NCI-H510A (cell line): ENCODE measurements around the gene MSH4.
"Not testable (repeated sequence)": the region's sequence is repeated elsewhere in the genome, so short reads cannot be mapped to it uniquely, and the experiment has no call there.

Experiments used
- DNase-seq: peaks from one replicate; lab custom pipeline; 2025; lab: John Stamatoyannopoulos, UW

Gene MSH4

GRCh38 chr1:75797273-75797588 lies 549 bp downstream of the MSH4 start:
- DNase-seq, result no peak

GRCh38 chr1:75797606-75798216 lies 1.0 kb downstream of the MSH4 start:
- DNase-seq, result no peak

- not testable (repeated sequence) for DNase-seq
Observed at GRCh38 chr1:75801480-75801879, 4.8 kb downstream of the MSH4 start.

GRCh38 chr1:75808921-75809320 lies 12.2 kb downstream of the MSH4 start:
- no peak for DNase-seq

GRCh38 chr1:75810113-75810512 lies 13.4 kb downstream of the MSH4 start:
- DNase-seq, result not testable (repeated sequence)

- no peak for DNase-seq
Observed at GRCh38 chr1:75811211-75811981, 14.7 kb downstream of the MSH4 start.

GRCh38 chr1:75812065-75812464 lies 15.4 kb downstream of the MSH4 start:
- no peak for DNase-seq

- DNase-seq, result not testable (repeated sequence)
Observed at GRCh38 chr1:75823596-75823995, 26.9 kb downstream of the MSH4 start.

- no peak for DNase-seq
Observed at GRCh38 chr1:75836528-75837100, 39.9 kb downstream of the MSH4 start.

- DNase-seq, result no peak
Observed at GRCh38 chr1:75838079-75838478, 41.4 kb downstream of the MSH4 start.

GRCh38 chr1:75841421-75841820 lies 44.7 kb downstream of the MSH4 start:
- no peak for DNase-seq

GRCh38 chr1:75845576-75845975 lies 48.9 kb downstream of the MSH4 start:
- no peak for DNase-seq

GRCh38 chr1:75855010-75855409 lies 58.3 kb downstream of the MSH4 start:
- no peak for DNase-seq

GRCh38 chr1:75855734-75856133 lies 59.1 kb downstream of the MSH4 start:
- DNase-seq, result no peak

GRCh38 chr1:75861831-75862230 lies 65.1 kb downstream of the MSH4 start:
- no peak for DNase-seq

- DNase-seq, result no peak
Observed at GRCh38 chr1:75870951-75871350, 74.3 kb downstream of the MSH4 start.

- DNase-seq, result no peak
Observed at GRCh38 chr1:75879985-75880384, 83.3 kb downstream of the MSH4 start.

GRCh38 chr1:75884437-75884836 lies 87.8 kb downstream of the MSH4 start:
- no peak for DNase-seq

- DNase-seq, result no peak
Observed at GRCh38 chr1:75901371-75901770, 104.7 kb downstream of the MSH4 start.

- no peak for DNase-seq
Observed at GRCh38 chr1:75908717-75909152, 112.1 kb downstream of the MSH4 start.

- DNase-seq, result no peak
Observed at GRCh38 chr1:75916834-75917233, 120.2 kb downstream of the MSH4 start.

- DNase-seq, result no peak
Observed at GRCh38 chr1:75922698-75923097, 126.0 kb downstream of the MSH4 start.

- no peak for DNase-seq
Observed at GRCh38 chr1:75932304-75932703, 135.6 kb downstream of the MSH4 start, which contains the start of gene ASB17. ASB17 (minus strand) TSS chr1:75932404; CDS start chr1:75932291, 113 bp downstream.
